Measurements from ENCODE around the gene KITLG.

DNA sequence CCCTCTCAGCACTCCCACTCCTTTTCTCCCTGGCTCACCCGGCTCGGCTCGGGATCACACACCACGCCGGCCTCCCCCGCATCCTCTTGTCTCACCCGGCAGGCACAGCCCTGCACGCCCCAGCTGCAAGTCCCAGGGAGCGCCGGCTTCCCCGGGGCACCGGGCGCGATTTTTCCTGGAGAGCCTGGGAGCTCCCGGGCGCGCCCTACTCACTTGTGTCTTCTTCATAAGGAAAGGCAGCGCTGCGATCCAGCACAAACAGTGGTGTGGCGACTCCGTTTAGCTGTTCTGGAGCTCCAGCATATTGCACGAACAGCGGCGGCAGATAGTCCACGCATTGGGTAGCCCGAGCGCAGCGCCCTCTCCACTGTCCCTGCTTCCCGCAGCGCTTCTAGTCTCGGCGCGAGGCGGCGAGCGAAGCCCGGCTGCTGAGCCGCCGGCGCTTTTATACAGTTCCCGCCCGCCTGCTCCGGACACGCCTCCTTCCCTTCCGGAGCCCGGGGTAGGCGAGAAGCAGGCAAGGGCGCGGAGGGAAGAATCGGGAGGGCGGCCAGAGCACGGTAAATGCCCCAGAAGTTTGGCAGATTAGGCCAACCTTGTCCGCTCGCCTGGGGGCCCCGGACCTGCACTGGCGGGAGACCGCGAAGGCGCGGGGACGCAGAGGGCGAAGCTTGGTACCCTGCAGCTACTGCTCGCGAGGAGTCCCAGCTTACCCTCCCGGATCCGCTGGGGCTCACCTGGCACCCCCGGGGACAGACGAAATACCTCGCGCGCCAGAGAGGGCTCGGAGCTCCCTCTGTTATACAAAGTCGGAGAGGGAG is at the start of gene KITLG:
- TF ChIP-seq, protein P1, sequence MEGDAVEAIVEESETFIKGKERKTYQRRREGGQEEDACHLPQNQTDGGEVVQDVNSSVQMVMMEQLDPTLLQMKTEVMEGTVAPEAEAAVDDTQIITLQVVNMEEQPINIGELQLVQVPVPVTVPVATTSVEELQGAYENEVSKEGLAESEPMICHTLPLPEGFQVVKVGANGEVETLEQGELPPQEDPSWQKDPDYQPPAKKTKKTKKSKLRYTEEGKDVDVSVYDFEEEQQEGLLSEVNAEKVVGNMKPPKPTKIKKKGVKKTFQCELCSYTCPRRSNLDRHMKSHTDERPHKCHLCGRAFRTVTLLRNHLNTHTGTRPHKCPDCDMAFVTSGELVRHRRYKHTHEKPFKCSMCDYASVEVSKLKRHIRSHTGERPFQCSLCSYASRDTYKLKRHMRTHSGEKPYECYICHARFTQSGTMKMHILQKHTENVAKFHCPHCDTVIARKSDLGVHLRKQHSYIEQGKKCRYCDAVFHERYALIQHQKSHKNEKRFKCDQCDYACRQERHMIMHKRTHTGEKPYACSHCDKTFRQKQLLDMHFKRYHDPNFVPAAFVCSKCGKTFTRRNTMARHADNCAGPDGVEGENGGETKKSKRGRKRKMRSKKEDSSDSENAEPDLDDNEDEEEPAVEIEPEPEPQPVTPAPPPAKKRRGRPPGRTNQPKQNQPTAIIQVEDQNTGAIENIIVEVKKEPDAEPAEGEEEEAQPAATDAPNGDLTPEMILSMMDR (IDR thresholded peaks at IDR 0.05) = peak; percentile 41
- TF ChIP-seq POLR2AphosphoS5 (IDR thresholded peaks at IDR 0.05; ENCODE audit: low read depth, low read length) = 0 out of 2 replicates have a peak, but pooled peaks have one; percentile 51
